Panc1 (cell line): ENCODE data around the gene EML1.

ENCODE experiments used
- CTCF ChIP-seq: fragments of 450-650 bp; IDR thresholded peaks from 2 replicates; pipeline ENCODE4 v1.5.1; 2017; ENCODE audit warnings: mild to moderate bottlenecking
- POLR2AphosphoS5 ChIP-seq: IDR thresholded peaks from 2 replicates; pipeline ENCODE4 v1.6.1; 2012; ENCODE audit warnings: mild to moderate bottlenecking, low read depth, low read length, moderate library complexity
- SIN3A ChIP-seq: IDR thresholded peaks from 2 replicates; pipeline ENCODE4 v1.6.1; 2012; ENCODE audit warnings: low read depth, mild to moderate bottlenecking, low read length, moderate library complexity, borderline replicate concordance; ENCODE audit not compliant: insufficient read depth

DNA sequence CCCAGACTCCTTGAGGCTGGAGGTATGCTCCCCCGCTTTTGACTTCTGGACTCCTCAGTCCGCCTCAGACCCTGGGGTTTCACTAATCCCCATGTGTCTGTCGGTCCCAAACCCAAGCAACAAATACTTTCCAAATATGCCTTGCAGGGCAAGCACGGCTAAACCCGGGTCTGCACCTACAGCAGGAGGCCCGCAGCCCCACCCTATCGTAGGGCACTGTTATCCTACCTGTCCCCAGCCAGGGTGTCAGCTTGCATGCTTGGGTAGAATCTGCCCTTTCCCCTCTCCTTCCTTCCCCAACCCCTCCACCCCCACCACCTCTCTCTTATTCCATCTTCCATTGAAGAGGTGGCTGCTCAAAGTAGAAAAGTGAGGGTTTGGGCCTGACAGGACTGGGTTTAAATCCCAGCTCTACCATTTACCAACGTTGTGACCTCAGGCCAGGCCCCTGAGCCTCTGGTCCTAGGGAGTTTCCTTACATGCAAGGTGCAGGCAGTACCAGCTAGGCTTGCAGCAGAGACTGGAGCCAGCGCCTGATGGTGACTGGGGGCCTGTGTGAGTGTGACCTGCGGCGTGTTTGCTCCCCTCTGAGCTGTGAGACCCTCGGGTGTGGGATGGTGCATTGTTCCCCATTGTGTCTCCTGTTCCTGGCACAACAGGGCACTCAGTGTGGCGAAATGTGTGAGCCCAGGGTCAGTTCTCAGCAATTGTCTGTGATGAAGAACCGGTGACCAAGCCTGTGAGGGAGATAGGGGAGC lies 11.2 kb upstream of the EML1 start:
- TF ChIP-seq CTCF (no peak), POLR2AphosphoS5 (no peak), SIN3A (no peak)
